GM21390 (cell line): ENCODE results near the gene DISC1.

ENCODE experiments used
- ATAC-seq: cut with Tn5 transposase; IDR thresholded peaks from one replicate; pipeline ENCODE4 v1.9.1; 2021; ENCODE audit not compliant: unreplicated experiment

DISC1 gene

DNA sequence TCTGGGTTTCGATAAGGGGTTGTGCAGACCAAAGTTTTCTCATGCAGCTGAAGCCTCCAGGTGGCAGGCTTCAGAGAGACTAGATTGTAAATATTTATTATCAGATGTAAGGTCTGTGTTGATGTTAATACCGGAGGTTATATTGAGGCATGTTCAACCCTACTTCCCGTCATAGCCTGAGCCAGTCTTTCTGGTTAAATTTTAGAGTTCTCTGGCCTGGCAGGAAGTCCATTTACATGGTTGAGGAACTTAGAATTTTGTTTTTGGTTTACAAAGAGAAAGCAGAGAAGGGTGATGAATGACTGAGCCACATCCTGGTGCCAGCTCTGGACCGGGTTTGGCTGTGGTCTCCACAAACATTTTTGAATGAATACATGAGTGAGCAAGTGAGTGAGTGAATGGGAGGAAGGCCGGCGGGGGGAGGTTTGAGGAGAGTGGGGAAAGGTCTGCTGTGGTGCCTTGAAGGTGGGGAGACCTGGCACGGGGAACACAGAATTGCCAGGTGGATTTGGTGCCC is 218.5 kb downstream of the DISC1 start:
- no peak for ATAC-seq

DNA sequence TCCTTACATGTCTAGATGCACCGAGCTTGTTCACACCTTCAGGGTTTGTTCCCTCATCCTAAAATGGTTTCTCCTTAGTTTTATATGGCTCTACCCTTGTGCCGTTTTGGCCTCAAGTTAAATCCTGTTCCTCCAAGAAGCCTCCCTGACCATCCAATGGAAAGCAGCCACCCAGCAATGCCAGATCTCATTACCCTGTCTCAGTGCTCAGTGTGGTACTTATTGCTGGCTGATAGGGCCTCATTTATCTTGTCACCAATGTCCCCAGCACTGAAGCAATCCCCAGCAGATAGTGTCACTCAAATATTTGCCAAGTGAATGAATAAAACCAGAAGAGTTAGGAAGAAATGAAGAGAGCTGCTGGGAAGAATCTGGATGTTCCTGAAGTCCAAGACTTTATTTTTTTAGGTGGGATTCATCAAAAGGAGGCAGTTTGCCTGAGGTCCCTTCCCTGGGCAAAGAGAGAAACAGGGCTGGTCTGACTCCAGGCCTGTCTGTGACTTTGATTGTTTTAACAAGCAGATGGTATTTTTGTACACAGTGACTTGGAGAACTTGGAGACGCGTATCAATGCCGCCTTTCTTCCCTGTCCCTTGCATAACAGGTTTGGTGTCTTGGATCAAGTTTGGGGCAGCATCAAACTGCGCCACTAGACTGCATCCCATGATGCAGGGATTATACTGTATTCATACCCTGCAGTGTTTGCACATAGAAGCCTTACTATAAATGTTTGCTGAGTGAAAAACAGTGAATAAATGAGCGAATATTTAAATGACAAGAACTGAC is 221.2 kb downstream of the DISC1 start:
- no peak for ATAC-seq

DNA sequence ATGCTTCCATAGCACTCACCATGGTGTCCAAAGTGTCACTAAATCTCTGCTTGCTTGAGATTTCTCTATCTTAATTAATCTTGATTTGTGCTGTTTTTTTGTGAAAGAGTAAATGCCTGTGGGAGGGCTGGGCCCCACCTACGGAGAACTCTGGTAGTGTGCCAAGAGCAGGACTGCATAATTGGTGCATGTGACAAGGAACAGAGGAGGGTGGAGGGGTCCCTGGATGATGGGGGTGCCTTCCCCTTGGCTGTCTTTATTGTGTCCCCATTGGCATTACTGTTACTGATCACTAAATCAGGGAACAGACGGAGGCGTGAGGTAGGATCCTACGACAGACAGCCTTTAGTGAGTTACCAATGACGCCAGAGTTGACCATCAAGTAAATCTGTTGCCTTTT is 223.4 kb downstream of the DISC1 start:
- no peak for ATAC-seq

DNA sequence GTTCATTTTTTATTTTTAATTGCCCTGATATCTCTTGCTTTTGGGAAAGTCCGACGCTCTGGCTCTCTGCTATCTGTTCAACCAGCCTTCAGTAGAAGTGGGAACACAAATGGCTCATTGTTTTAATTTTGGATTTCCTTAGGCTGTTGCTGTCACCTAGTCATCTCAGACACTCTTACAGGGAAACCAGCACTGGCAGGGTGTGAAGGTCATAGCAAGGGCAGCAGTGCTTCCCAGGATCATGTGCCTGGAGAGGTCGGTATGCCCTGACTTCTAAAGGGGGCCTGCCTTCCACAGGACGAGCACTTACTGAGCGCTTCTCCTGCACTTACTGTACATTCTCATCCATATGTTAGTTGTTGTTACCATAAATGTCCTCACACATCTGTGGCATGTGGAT is 224.2 kb downstream of the DISC1 start:
- ATAC-seq, result no peak

DNA sequence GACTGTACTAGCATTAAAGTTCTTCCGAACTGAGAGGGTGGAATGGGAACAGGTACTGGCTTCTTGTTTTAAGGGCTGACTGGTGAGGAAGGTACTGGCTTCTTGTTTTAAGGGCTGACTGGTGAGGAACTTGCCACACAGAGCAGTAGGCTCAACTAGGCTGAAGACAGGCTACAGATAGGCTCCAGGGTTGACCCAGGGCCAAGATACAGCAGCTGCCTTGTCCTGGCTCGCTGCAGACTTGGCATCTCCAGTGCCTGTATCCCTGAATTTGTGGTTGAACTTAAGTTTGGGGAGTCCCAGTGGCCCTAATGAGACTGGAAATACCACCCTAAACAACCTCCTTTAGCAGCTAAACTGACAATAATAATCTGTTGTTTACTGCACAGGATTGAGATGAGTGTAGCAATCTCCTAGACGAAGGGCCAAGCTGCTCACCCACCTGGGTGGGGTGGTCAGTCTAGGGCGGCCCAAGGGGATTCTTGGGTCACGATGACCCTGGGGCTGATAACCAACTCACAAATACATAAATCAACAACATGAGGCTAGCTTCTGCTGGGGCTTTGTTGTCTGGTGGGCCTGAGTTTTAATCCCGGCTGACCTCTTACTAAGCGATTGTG is 227.1 kb downstream of the DISC1 start:
- no peak for ATAC-seq

DNA sequence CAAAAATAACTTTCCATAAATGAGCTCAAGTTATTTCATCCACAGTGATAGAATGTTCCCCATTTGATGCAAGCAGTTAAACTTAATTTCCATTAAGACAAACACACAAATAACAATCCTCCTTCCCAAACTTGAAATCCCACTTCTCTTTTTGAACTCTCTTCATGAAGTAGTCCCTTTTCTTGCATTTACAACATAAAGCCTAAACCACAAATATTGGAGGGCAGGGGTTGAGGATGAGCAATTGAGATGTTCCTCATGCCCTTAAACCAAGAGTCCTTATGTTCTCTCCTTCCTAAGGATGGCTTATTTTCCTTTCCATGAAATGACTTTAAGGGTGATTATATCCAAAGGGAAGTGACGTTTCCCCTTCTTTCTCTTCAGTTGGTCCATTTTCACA is 228.8 kb downstream of the DISC1 start:
- ATAC-seq, result no peak

DNA sequence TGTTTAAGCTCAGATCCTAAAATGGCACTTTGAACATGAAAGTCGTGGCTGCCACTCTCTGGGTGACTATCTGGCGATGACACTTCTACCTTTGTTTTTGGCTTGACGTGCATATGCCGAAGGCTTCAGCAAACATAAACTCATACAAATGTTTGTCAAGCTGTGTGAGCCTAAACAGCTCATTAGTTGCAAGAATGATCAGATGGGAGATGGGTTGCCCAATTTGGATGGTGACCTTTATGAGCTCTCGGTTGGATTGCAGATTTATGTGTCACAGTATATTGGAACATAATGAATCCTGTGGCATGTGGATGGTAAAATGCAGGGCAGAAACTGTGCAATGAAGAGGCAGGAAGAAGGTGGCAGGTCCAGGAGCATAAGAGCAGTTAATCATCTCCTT is 229.3 kb downstream of the DISC1 start:
- ATAC-seq, result no peak

DNA sequence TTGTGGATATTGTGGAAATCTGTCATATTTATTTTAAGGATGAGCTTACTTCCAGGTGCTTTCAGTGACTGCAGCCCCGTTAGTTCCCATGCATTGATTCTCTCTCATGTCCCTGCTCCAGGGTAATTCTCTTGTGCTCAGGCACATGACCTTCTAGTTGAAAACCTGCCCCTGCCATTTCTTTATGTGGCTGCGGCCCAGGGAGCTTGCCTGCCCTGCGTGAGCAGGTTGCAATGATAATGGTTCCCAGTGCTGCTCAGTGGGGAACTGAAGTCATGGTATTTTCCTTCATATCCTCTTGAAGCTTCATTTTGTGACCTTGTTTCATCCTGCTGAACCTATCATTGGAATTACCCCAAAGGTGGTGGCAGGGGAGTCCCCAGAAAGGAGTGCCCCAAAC is 229.8 kb downstream of the DISC1 start:
- ATAC-seq, result no peak

DNA sequence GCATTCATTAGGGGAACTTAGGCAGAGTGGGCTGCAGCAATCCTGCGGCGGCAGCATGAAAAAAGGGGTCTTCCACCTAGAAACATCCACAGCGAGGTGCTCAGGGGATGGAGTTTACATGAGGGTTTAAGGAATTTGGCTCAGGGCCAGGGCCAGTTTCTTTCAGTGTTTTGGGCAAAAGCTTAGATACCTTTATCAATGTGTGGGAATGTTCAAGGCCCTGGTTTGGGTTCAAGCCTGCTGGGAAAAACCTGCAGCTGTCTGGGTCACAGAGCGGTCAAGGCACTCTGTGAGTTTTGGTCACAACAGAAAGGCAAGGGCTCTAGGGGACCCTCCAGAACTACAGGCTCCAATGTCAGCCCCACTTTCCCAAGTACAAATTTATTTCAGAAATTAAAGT is 230.3 kb downstream of the DISC1 start:
- ATAC-seq, result no peak

DNA sequence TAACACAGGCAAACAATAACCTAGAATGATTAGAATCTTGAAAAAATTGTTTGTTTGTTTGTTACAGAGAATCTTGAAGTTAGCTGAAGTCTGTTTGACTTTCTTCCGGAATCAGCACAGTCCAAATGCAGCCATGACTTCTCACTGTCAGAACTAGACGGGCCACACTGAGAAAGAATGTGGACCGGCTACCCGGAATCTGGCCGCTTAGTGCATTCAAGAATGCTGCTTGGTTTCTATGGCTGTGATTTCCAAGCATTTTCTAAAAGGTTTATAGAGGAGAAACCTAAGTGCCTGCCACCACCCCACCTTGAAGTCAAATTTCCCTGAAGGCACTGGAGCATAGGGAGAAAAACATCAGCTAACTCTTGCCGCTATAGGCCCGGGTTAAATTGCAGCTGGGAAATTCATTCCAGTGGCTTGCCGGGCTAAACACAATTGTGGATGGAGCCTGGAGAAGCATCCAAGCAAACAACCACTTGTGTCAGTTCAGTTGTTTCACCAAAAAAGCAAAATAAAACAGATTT is 231.1 kb downstream of the DISC1 start:
- ATAC-seq, result no peak

DNA sequence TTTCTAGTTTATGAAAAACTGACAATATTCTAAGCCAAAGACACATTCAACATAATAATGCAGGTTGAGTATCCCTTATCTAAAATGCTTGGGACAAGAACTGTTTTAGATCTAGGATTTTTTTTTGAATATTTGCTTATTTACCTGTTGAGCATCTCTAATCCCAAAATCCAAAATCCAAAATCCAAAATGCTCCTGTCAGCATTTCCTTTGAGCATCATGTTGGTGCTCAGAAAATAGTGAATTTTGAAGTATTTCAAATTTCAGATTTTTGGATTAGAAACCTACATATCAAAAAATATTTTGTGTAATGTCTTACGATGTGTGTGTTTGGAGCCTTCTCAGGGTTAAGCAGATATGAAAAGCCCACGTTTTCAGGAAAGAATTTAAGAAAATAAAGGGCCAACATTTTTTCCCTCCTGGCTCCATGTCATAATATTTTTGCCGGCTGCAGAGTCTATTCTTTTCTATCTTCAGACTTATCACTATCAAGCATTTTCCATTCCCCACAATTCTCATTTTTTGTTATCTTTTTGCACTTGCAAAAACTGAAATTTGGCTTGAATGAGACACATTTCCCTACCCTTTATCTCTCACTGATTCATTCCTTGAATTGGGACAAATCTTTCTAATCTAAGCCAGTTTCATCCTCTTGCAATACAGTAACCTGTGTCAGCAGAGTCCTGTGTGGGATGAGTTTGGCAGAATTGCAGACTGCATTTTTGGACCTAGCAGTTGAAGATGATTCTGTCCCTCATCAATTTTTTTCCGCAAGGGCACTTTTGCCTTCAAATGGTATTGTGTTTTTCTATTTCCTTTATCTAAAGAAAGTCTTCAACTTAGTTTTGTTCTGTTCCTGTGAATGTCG is 233.9 kb downstream of the DISC1 start:
- ATAC-seq, result no peak

DNA sequence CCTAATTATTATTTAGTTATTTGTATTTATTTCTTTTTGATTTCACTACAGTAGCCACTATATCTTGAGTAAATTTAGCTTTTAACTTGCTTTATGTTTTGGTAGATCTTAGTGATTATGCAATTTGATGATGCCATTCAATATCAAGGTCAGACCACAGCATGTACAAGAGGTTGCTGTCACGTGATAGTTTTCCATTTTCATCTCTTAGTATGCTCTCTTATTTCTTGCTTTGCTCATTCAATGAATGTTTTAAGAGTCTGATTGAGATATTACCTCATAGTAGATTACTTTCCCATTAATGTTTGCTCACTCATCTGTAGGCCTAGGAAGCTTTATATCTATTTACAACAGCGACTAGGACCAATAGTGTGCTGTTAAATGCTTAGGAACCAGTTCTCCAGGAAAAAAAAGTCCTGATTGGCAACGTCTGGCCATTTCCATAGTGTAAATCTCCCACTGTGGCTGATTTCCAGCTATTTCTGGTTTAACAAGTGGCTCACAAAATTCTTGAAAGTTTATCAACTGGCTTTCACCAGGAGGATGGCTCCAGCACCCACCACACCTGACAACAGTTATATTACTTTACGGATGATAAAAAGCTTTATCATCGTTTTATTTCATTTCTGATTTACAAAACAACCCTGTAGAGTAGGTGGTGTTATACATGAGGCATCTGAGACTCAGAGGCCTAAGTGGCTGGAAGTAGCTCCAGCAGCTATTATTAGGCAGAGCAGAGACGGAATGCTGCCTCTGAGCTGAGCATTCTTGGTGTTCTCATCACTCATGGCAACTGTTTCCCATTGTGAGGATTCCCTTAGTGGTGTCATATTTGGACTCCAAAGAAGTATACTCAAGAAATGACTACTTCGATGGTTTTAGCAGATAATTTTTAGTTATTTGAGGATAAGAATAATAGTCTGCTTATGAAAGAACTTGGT is 235.2 kb downstream of the DISC1 start:
- ATAC-seq, result no peak

DNA sequence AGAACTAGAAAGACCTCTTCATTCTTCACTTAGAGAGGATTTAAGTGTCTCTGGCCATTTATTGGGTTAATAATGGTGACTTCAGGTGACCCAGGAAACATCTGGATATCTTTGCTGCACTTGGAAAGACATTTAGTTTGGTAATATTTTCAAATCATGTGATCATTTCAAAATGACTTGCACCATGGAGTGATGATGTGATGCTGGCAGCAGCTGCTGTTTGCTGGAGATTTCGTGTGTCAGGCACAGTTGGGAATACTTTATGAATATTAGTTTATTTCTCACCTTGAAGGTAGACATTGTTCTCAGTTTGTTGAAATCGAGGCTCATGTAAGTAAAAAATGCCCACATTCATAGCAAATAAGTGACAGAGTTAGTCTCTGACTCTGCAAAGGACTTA is 236.0 kb downstream of the DISC1 start:
- ATAC-seq, result no peak

DNA sequence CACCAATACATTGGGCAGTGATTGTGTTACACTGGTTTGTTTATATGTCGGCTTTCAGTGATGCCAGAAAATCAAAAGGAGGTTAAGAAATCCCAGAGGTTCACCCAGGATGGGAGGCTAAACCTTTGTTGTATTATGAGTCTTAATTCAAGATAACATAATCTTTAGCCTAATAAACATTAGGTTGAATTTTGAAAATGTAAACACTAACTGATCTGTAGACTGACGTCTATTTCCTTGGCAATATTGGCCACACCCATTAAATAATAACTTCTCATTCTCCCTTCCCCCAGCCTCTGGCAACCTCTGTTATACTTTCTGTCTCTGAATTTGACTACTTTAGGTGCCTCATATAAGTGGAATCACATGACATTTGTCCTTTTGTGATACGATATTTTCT is 238.7 kb downstream of the DISC1 start:
- no peak for ATAC-seq

DNA sequence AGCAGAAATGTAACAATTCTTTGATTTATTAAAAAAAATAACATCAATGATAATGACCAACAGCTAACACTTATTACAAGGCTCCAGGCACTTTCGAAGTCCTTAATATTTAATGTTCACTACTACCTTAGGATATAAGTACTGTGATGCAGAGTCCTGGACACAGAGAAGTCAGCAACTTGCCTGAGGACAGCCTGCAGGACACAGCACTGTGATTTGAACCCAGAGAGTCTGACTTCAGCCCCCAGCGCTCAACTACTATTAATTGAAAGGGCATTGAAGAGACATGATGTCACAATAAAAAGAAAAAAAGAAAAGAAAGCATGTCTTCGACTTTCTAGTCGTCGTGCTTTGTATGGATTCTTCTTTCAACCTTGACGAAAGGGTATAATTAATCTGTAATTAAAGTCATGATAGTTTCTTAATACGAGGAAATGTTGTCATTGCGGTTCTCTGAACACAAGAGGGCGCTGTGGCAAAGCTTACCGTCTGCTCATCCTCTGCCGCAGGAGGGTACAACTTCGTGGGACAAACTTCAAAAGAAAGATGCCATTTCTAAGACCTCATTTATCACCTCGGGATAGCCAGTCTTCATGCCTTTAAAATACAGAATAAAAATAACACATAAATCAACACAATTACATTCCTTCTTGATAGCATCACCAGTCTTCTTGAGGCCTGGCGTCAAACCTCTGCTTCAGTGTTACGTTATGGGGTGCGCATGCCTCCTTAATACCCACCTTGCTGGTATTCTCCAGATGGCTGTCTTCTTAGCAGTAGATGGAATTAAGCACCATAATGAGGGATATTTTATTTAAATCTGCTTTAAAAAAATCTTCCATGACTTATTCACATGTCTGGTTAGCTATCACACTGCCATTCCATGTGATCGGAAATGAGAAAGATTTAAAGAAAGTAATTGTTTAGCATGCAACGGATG is 240.1 kb downstream of the DISC1 start:
- no peak for ATAC-seq

DNA sequence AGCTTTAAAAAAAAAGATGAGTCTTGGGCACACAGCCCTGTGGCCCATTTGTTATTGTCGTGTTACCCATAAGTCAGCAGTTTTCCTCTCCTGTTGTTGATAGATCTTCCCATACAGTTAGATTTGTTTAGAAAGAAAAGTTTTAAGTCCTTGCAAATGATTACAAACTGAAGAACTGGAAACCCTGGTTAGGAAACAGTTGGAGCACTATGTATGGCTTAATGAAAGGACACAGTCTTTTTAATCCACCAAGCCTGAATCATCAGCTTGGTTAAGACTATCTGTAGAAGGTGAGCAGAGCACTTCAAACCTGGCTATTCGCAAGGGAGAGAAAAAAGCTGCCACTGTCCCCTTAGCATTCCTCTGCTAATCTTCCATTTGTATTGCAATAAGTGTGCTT is 241.0 kb downstream of the DISC1 start:
- ATAC-seq, result no peak

DNA sequence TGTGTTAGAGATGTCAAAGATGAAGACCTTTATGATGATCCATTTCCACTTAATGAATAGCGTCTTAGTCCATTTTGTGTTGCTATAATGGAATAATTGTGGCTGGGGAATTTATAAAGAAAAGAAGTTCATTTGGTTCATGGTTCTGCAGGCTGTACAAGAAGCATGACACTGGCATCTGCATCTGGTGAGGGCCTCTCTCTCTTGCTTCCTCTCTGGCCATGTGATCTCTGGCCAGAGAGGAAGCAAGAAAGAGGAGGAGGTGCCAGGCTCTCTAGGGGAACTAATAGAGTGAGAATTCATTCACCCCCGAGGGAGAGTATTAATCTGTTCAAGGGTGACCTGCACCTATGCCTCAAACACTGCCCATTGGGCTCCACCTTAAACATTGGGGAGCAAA is 242.8 kb downstream of the DISC1 start:
- no peak for ATAC-seq

DNA sequence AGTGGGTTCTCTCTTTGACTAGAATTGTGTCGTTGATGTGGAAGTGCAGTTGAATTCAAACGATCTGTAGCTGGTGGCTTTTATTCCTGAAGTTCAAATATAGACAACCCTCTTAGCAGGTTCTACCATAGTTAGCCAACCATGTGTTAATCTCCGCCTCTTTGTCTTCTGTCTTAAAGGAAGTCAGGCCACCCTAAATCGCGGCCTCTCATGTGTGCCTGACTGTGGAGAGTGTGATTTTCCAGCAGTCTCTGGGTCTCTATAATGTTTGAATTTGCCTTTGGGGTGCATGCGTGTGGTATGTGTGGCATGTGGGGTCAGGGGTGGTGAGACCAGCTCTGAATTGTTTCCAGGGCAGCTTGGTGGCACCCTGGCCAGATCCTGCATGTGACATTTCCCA is 244.9 kb downstream of the DISC1 start:
- no peak for ATAC-seq

DNA sequence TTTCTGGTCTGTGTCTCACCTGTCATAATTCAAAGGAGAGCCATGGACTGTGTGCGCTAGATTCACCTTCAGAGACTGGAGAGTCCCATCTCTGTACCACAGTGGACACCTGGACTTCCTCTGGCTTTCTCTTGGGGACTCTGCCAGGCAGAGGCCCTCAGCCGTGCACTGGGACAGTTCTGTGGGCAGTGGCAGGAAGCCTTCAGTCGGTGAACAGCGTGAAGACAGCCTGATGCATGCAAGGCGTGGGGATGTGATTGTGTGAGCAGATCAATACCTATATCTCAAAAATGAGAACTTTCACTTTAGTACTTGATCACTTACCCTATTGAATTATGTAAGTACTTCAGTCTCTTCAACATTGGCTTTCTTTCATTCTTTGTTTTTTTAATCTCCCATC is 245.3 kb downstream of the DISC1 start:
- no peak for ATAC-seq
